Adipose tissue (tissue), 3 donors: ENCODE data around the gene ABRACL. TPM values are rescaled to one million over a fixed set of nuclear protein-coding genes. Genes with fewer than 3 reads are reported as not detected.

Experiments used
- H3K27ac ChIP-seq: one replicate; pipeline ENCODE4 v1.5.1; 2013; ENCODE audit warnings: low read depth, low read length
- WGBS, 3 donors: extraction: QIAGEN DNeasy Blood & Tissue Kit; methylation state at CpG; one replicate each; pipeline ENCODE4 v1.1.7; 2013; 5-methylcytosine and 5-hydroxymethylcytosine counted together
- polyA plus RNA-seq, 3 donors: library from polyadenylated mRNA; stranded (reverse); fragments of 200-250 nt; gene quantifications; one replicate each; pipeline ENCODE4 v1.2.3, GENCODE V29; 2013
- donor health status: healthy with polysubstance abuse.
- donor health status: Bipolar disorder and iron deficiency.
- donor health status: healthy.

Gene ABRACL
- polyA plus RNA-seq, 3 donors: 12.4 to 32.7 (median 22.9) TPM

- WGBS, 3 donors: 92 to 97% (median 93%) methylated on average over 1 of the region's 1 CpG
- no peak overlapping the region for H3K27ac ChIP-seq
Observed at GRCh38 chr6:139091826-139092225, 63.3 kb downstream of the ABRACL start.

Other genes starting within 250 kb of the ABRACL start
- under 1 TPM in 1 of 3 donors, not detected in 2; 0.01 TPM for gene ECT2L, start 232.7 kb upstream of the ABRACL start, polyA plus RNA-seq
- gene REPS1, start 40.5 kb upstream of the ABRACL start, polyA plus RNA-seq: 10 to 100 TPM; 12.5 to 19.9 (median 13.2) TPM
- 10 to 100 TPM in 2 of 3 donors, 1 to 10 TPM in 1; 3.9 to 23.4 (median 11.6) TPM for gene HECA, start 106.3 kb downstream of the ABRACL start, polyA plus RNA-seq